HepG2 (cell line): Measurements from ENCODE around the gene PSD4.

Experiments
- BCL6 ChIP-seq: IDR thresholded peaks from 2 replicates; pipeline ENCODE4 v1.6.1; 2016; ENCODE audit warnings: missing genetic modification reagents, missing compliant biosample characterization
- RXRA ChIP-seq: sonication (generic); formaldehyde crosslinking; IDR thresholded peaks from 2 replicates; pipeline ENCODE4 v1.5.1; 2020; ENCODE audit warnings: missing genetic modification reagents
- SIN3A ChIP-seq: IDR thresholded peaks from 2 replicates; pipeline ENCODE4 v1.6.1; 2011; ENCODE audit warnings: low read depth, mild to moderate bottlenecking, control low read depth, low read length, borderline replicate concordance
- TAF1 ChIP-seq: sonication (generic); formaldehyde crosslinking; IDR thresholded peaks from 2 replicates; pipeline ENCODE4 v1.4.0; 2020; ENCODE audit warnings: missing genetic modification reagents
- U2AF2 ChIP-seq: fragments of 200-400 bp; formaldehyde crosslinking; IDR thresholded peaks from 2 replicates; pipeline ENCODE4 v1.6.1; 2017; ENCODE audit warnings: low read depth, mild to moderate bottlenecking, low read length
- YY1 ChIP-seq: IDR thresholded peaks from 2 replicates; pipeline ENCODE4 v1.6.1; 2011; ENCODE audit warnings: low read length, low read depth, moderate library complexity, mild to moderate bottlenecking; ENCODE audit not compliant: insufficient read depth, insufficient replicate concordance
- ZNF124 ChIP-seq: sonication (generic); formaldehyde crosslinking; IDR thresholded peaks from 2 replicates; pipeline ENCODE4 v1.4.0; 2020; ENCODE audit warnings: missing genetic modification reagents
- TF ChIP-seq, protein P1 (sequence below): sonication (generic); formaldehyde crosslinking; IDR thresholded peaks from 2 replicates; pipeline ENCODE4 v1.5.0; 2020; ENCODE audit warnings: mild to moderate bottlenecking, missing genetic modification reagents, moderate library complexity
- TF ChIP-seq, protein P2 (sequence below): sonication (generic); formaldehyde crosslinking; IDR thresholded peaks from 2 replicates; pipeline ENCODE4 v1.5.0; 2020; ENCODE audit warnings: mild to moderate bottlenecking, missing genetic modification reagents, borderline replicate concordance

DNA sequence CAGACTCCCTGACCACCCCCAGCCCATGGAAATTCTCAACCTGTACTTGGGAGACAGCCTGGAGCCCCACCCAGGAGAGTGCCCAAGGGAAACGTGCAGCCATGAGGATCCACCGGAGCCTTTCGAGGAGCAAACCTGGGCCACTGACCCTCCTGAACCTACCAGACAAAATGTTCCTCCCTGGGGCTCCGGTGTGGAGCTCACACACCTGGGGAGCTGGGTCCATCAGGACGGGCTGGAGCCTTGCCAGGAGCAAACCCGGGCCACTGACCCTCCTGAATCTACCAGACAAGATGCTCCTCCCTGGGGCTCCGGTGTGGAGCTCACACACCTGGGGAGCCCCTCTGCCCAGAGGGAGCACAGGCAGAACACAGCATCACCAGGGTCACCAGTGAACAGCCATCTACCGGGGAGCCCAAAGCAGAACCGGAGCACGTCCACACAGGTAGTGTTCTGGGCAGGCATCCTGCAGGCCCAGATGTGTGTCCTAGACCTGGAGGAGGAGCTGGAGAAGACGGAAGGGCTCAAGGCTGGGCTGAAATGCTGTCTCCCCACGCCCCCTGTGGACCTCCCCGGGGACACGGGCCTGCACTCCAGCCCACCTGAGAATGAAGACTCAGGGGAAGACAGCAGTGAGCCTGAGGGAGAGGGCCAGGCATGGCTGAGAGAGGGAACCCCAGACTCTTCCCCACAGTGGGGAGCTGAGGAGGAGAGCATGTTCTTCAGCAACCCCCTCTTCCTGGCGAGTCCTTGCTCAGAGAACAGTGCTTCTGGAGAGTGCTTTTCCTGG, 8.9 kb downstream of the PSD4 start:
- TF ChIP-seq YY1, result no peak
- TF ChIP-seq, protein P1, sequence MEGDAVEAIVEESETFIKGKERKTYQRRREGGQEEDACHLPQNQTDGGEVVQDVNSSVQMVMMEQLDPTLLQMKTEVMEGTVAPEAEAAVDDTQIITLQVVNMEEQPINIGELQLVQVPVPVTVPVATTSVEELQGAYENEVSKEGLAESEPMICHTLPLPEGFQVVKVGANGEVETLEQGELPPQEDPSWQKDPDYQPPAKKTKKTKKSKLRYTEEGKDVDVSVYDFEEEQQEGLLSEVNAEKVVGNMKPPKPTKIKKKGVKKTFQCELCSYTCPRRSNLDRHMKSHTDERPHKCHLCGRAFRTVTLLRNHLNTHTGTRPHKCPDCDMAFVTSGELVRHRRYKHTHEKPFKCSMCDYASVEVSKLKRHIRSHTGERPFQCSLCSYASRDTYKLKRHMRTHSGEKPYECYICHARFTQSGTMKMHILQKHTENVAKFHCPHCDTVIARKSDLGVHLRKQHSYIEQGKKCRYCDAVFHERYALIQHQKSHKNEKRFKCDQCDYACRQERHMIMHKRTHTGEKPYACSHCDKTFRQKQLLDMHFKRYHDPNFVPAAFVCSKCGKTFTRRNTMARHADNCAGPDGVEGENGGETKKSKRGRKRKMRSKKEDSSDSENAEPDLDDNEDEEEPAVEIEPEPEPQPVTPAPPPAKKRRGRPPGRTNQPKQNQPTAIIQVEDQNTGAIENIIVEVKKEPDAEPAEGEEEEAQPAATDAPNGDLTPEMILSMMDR (CRISPR knock-in tag), result no peak
- no peak for TF ChIP-seq TAF1 (CRISPR knock-in tag)
- TF ChIP-seq, protein P2, sequence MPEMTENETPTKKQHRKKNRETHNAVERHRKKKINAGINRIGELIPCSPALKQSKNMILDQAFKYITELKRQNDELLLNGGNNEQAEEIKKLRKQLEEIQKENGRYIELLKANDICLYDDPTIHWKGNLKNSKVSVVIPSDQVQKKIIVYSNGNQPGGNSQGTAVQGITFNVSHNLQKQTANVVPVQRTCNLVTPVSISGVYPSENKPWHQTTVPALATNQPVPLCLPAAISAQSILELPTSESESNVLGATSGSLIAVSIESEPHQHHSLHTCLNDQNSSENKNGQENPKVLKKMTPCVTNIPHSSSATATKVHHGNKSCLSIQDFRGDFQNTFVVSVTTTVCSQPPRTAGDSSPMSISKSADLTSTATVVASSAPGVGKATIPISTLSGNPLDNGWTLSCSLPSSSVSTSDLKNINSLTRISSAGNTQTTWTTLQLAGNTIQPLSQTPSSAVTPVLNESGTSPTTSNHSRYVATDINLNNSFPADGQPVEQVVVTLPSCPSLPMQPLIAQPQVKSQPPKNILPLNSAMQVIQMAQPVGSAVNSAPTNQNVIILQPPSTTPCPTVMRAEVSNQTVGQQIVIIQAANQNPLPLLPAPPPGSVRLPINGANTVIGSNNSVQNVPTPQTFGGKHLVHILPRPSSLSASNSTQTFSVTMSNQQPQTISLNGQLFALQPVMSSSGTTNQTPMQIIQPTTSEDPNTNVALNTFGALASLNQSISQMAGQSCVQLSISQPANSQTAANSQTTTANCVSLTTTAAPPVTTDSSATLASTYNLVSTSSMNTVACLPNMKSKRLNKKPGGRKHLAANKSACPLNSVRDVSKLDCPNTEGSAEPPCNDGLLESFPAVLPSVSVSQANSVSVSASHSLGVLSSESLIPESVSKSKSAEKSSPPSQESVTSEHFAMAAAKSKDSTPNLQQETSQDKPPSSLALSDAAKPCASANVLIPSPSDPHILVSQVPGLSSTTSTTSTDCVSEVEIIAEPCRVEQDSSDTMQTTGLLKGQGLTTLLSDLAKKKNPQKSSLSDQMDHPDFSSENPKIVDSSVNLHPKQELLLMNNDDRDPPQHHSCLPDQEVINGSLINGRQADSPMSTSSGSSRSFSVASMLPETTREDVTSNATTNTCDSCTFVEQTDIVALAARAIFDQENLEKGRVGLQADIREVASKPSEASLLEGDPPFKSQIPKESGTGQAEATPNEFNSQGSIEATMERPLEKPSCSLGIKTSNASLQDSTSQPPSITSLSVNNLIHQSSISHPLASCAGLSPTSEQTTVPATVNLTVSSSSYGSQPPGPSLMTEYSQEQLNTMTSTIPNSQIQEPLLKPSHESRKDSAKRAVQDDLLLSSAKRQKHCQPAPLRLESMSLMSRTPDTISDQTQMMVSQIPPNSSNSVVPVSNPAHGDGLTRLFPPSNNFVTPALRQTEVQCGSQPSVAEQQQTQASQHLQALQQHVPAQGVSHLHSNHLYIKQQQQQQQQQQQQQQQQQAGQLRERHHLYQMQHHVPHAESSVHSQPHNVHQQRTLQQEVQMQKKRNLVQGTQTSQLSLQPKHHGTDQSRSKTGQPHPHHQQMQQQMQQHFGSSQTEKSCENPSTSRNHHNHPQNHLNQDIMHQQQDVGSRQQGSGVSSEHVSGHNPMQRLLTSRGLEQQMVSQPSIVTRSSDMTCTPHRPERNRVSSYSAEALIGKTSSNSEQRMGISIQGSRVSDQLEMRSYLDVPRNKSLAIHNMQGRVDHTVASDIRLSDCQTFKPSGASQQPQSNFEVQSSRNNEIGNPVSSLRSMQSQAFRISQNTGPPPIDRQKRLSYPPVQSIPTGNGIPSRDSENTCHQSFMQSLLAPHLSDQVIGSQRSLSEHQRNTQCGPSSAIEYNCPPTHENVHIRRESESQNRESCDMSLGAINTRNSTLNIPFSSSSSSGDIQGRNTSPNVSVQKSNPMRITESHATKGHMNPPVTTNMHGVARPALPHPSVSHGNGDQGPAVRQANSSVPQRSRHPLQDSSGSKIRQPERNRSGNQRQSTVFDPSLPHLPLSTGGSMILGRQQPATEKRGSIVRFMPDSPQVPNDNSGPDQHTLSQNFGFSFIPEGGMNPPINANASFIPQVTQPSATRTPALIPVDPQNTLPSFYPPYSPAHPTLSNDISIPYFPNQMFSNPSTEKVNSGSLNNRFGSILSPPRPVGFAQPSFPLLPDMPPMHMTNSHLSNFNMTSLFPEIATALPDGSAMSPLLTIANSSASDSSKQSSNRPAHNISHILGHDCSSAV (CRISPR knock-in tag), result no peak
- TF ChIP-seq SIN3A, result no peak
- no peak for TF ChIP-seq U2AF2
- no peak for TF ChIP-seq ZNF124 (CRISPR knock-in tag)
- TF ChIP-seq RXRA (CRISPR knock-in tag), result no peak
- TF ChIP-seq BCL6 (CRISPR knock-in tag), result no peak
